OCI-M1 (cell line): Measurements from ENCODE around the gene LAMA2.
"Not testable (repeated sequence)": the region's sequence is repeated elsewhere in the genome, so short reads cannot be mapped to it uniquely, and the experiment has no call there.

Source experiments
- DNase-seq: peaks from one replicate; lab custom pipeline; 2025; lab: John Stamatoyannopoulos, UW

The LAMA2 gene

DNA sequence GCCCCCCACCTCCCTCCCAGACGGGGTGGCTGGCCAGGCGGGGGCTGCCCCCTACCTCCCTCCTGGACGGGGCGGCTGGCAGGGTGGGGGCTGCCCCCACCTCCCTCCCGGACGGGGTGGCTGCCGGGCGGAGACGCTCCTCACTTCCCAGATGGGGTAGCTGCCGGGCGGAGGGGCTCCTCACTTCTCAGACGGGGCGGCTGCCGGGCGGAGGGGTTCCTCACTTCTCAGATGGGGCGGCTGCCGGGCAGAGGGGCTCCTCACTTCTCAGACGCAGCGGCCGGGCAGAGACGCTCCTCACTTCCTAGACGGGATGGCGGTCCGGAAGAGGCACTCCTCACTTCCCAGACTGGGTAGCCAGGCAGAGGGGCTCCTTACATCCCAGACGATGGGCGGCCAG, 205.5 kb downstream of the LAMA2 start:
- DNase-seq = not testable (repeated sequence)

DNA sequence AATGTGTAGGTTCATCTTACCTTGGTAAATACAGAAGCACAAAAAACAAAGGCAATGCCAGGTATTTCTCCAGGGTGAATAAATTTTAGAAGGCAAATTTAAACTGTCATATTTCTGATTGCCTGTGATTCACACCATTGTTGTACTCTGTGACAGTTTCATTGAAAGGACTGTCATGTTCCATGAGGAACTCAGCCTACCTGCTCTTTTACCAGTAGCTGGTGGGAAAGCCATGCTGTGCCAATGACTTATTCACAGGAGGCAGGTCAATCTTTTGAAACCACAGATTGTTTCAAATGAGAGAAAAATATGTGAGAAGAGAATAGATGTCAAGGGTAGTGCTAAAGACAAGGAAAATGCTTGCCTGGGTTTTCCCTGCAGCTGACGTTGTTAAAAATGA, 206.4 kb downstream of the LAMA2 start:
- DNase-seq = no peak

DNA sequence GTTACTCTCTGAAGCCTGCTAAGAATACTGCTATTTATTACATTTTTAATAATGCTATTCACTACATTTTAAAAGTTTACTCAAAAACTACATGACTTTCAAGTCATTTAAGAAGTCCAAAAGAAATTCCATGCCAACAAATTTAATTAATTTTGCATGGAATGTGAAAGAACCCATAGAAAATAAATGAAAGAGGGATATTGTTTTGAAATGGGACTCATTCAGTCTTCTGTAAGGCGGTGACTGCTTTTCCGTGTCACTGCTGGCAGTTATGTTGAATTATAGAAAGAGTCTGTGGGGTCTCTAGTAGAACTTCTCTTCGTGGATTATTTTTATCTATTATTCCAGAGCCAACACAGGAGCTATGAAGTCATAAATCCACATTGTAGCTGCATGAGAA, 211.2 kb downstream of the LAMA2 start:
- peak; percentile 25 for DNase-seq

DNA sequence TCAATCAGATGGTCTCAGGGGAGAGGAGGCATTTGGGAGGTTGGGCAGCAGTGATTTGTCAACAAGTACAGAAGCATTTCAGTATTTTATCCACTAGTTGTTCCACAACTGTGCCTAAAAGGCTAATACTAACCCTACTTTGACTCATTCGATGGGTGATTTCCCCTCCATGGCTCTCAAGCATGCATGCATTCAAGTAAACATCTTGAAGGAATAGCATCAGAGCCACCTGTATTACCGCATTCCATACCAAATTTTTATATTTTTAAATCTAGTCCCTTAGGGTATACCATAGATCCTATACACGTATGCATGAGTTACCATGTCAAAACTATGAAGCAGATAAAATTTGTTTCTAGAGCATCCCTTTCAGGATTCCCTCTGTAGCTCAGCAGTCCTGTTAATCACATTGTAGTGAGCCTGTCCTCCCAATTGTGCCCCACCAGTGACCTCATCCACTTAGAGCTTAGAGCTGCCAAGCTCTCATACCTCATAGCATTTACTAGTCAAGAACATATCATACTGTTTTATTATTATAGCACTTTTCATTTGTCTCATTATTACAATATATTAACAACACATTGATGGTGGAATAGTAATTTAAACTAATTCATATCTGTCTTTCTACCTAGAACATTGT, 213.8 kb downstream of the LAMA2 start:
- no peak for DNase-seq

DNA sequence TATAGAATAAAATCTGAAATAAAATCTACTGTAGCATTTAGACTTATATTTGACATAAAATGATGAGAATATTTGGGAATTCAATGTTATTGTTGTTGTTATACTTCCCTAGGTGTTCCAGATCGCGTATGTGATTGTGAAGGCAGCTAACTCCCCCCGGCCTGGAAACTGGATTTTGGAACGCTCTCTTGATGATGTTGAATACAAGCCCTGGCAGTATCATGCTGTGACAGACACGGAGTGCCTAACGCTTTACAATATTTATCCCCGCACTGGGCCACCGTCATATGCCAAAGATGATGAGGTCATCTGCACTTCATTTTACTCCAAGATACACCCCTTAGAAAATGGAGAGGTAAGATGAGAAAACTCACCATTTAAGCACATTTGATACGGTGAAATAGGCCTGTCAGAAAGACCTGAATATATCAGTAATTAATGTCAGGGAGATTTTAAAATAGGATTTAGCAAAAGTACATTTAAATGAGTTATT, 215.2 kb downstream of the LAMA2 start:
- DNase-seq = no peak

DNA sequence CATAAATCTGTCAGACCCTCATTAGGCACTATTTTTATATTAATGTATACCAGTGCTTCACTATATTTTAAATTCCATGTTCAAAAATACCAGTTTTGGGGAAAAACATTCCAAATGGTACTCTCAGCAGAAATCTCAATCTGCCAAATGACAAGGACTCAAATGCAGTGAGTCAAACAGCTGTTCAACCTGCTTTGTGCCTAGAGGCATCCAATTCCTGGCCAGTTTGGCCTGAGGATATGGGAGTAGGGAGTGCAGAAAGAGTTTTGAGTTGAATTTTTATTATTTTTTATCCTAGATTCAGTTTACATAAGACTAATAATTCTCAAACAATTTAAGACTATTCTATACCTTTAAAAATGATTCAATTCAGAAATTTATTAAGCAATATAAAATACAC, 216.8 kb downstream of the LAMA2 start:
- no peak for DNase-seq

DNA sequence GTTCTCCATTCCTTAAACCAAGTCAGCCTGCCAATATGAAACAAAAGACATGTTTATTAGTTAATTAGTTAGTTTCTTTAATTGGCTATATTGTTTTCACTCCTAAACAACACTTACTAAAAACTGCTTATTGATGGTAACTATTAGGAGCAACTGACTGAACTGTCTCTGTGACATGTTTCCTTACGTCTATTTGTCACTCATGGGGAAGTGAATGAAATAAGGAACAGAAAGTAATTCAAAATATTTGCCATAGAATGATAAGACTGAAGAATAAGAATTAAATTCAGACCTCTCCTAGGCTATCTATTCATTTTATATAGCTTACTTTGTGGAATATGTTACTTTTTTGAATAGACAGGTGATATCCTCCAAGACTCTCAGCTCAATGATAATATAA, 217.2 kb downstream of the LAMA2 start:
- DNase-seq = no peak

DNA sequence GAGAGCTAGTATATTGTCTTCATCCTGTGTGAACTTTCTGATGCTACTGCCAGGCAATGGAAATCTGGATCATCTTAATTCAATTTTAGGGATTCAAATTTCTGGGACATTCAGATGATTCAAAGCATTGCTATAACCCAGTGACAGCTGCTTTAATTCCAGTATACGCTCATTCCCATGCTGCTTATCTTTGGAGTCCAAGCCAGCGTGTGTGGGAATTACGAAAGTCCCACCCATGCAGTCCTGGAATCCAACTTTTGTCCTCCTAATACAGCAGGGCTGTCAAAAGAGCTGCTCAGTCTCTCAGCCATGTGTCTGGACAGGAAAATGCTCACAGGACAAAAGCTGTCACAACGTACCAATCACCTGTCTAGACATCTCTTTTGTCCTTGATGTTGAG, 219.8 kb downstream of the LAMA2 start:
- DNase-seq = no peak

DNA sequence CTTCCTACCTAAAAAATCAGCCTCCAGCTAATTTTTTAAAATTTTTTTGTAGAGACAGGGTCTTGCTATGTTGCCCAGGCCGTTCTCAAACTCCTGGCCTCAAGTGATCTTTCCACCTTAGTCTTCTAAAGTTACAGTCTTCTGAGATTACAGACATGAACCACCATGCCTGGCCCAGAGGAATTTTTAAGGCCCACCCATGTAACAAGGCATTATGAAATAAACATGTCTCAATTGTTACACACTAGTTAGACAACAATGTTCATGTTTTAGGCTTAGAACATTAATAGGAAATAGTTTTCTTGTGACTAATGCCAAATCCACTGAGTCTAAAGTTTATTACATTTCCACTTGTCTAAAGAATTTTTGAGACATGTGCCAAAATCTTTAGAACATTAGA, 221.2 kb downstream of the LAMA2 start:
- DNase-seq = no peak

DNA sequence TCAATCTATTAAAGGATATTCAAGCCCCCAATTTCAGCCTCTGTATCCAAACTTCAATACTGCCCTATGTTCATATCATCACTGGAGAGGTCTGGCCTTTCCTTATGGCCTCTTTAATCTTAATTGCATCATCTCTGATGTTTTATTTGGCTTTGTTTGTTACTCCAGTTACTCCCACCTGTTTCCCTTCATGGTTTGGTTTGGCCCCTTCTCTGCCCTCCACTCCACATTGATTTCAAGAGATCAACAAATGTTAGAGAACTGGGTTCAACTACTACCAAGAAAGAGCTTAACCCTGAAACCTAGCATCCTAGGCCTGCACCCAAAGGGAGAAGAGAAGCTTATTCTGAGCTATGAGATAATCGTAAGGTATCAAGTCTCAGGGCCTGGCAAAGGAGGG, 221.6 kb downstream of the LAMA2 start:
- DNase-seq = no peak

DNA sequence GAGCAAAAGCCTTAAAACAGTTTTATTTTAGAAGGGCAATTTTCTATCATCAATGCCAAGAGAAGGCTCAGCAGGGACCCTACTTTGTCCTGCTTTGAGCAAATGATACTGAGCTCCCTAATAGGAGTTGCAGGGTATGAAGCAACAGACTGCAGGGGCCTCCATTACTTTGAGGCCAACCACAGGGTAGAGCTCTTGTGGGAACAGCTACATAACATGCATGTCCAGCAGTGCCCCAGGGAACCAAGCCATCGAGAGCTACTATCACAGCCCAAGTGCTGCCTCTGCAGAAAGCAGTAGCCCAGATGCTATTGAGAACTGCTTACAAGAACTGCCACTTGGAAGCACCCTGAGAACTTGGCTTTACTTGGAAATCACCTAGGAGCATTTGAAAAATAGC, 222.1 kb downstream of the LAMA2 start:
- DNase-seq = no peak

DNA sequence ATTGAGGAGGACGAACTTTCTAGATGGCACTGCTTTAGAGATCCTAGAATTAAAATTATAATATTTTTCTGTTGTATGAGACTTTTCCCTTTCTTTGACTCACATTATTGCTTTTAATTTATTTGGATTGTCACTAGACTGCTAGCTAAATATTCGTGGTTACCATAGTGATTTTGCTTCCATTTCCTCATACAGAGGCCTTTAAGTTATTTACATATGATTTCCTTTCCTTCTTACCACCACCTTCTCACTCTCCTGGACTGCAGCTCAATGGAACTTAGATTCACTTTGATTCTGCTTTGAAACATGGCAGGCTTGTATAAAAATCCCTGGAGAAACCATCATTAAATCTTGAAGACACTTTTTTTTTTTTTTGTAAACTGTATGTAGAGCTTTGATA, 222.9 kb downstream of the LAMA2 start:
- DNase-seq = no peak

DNA sequence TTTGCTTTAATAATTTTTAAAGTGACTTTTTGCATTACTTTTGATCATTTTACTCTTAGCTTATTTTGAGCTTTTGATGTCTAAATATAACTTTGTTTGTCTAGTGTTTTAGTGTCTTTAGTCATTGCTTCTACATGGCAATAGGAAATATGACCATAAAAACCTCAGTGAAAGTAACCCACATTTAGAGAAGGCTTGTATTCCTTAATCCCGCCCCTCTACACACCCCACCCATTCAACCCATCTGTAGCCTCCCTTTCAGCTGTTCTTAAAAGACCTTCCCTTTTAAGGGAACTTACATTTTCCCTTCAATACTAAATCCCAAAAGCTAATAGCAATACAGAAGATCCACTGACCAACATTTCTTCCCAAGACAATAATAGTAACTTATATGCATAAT, 225.4 kb downstream of the LAMA2 start:
- no peak for DNase-seq

DNA sequence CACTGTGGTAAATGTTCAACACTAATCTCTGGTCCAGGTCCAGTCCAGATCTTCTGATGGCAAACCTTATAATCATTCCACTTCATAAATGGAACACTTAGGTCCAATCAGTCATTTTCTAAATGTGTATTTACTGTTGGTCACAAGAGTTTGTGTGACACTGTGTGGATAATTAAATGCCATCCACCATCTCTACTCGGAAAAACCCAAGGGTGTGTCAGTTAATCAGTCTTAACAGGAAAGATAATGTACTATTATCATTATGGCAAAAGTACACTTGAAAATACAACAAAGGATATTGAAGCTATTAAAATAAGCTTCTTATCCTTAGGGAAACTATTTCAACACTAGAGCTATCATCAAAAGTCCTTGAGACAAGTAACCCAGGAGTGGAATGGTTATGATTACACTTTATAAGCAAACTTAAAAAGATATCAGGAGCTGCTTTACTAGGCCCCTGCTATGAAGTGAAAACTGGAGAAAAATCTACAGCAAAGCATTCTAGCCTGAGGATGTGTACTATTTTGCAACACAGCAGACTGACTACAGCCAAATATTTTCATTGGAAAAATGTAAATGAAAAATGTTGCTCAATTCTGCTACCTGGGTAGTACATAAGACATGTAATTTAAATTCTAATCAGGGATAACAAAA, 227.9 kb downstream of the LAMA2 start:
- no peak for DNase-seq

DNA sequence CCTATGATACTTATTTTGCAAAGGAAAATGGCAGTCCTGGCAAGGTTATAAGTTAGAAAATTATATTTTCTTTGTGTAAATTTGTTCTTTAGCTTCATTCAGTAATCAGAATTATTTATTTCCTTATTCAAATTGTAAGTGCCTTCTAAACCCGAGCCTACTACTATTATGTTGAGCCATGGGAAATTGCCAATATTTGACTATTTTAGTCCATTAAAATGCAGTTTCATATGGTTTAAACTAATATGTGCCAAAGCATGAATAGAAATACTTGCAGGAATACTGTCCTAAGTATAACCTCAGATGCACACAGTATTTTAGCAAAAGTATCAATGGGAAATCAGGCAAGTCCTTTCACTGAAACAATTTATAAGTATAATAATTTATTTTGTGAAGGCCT, 228.4 kb downstream of the LAMA2 start:
- no peak for DNase-seq

DNA sequence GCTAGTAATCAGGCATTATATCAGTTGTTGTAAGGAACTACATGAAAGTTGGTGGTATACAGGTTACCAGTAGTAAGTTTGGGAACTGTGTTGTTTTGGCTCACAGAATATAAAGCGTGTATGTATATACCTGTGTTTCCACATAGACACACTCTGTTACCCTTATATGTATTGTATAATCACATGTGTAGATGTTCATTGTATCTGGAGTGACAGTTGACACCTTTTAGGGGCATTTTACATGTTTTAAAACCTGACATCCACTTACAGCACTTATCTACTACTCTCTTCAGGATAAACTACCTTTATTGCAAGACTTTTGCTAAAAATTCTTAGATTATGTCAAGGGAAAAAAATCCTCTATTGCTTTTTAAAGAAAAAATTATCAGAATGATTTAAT, 228.9 kb downstream of the LAMA2 start:
- no peak for DNase-seq

DNA sequence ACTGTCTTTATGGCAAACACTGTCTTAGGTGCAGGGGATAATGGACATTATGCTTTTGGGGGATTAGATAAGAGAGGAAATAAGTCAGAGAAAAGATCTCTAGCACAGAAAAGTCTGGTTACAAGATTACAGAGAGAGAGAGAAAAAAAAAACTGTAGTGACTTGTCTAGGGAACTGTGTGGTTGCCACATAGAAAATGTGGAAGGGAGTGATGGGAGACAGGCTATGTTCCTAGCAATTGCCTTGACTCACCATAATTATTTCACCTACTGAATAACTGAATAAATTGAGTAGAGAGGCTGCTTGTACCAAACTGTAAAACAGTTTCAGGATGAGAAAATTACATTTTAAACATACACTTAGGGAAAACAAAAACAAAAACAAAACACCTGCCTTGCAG, 229.7 kb downstream of the LAMA2 start:
- DNase-seq = no peak

DNA sequence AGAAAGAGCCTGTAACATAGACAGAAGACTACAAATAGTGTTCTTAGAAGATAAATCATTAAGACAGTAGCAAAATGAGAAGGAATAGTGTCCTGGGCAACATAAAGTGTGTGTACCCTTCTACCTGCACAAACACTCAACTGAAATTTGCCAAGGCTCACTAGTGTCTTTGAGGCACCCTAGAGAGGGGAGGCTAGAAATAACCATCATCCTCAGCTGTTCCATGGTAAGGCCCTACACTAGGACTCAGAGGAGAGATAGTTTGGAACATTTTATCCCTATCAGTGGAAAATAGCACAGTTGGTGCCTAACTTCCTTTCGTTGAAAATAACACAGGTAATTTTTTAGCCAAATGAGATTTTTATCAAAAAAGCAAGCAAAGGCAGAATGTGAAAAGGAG, 230.7 kb downstream of the LAMA2 start:
- DNase-seq = no peak

DNA sequence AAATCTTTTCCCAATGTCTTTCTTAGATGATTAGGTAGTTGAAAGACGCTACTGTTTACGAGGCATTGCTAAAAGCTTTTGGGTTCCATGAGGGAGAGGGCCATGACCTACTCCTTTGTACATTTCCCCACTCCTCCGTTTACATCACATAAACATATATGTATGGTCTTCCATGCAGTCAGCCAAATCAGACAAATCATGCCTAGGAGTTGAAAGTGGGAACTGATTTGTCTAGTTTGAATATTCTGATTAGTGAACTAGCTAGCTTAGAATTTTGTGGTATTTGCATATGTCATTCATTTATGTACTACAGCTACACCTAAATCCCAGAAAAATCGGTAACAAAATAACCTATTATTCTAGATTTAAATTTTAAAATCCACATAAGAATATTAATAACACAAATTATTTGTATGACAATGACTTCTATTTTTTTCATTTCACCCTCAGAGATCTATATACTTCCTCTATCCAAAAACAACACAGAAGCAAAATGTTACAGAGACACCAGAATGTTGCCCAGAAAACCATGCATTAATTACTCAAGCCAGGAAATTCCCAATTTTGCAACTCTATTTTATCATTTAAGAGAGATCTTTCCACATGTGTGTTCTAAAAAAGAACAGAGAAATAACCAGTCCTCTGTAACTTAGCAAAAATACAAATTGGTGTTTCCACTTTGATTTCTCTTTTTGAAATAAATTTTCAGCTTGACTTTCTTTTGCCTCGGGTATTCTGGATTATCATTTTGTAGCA, 231.9 kb downstream of the LAMA2 start:
- DNase-seq = no peak

DNA sequence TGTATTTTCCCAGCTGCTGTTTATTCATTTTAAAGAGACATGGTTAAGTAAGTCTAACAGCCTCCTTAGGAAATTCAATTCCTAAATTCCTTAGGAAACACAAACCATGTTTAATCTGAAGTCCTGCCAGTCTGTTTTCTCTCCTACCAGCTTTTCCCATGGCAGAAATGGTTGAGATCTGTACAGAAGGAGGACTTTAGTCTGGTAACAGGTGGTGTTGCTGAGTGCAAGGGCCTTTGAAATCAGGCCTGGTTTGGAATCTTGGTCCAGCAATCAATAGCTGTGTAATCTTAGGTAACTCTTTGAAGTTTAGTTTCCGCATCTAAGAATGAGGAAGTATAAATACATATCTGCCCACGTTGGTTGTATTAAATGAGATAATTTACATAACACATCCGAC, 232.5 kb downstream of the LAMA2 start:
- no peak for DNase-seq

DNA sequence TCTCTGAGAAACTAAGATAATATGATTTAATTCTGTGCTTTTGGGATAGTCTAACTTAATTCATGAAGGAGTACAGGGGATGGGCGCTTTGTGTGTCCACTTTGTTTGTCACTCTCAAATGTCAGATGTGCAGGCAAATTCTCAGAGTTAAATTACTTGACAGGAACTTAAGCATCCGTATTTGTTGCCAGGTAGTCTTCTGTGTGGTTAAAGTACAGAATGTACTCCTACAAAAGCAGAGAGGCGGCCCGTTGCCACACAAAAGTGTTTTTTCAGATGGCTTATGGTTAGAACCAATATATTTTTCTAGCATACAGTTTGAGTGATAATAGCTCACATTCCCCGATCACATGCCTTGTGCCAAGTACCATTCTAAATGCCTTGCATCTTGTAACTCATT, 234.4 kb downstream of the LAMA2 start:
- DNase-seq = no peak

DNA sequence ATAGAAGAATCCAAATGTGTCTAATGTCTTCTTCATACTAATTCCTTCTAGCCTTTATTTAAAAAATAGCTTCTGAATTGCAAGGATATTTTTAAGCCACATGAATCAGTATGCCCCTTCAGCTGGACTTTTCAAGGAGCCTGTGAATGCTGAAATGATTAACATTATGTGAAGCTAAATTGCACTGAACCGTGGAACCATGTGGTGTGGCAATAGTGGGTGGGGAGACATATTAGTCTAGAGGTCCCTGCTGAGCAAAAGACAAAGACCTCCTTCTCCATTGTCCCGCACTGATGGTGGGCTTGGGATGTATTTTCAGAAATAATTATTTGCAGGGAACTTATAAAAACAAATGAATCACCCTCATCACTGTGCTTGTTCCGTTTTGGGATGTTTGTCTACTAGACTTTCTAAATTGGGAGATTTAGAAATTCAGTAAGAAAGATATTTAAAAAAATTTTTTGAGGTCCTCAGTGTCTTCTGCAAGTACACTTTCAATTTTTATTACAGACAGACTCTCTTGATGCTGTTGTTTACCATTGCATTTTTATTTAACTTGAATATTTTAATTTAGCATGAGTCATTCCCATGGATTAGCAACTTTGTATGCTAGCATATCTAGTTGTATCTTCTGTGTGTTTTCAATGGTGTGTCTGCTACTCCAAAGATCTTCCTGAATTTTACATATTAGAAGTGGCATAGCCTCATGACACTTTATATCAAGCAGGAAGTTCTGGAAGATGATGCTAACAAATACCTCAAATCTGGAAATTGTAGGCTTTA, 238.1 kb downstream of the LAMA2 start:
- no peak for DNase-seq

DNA sequence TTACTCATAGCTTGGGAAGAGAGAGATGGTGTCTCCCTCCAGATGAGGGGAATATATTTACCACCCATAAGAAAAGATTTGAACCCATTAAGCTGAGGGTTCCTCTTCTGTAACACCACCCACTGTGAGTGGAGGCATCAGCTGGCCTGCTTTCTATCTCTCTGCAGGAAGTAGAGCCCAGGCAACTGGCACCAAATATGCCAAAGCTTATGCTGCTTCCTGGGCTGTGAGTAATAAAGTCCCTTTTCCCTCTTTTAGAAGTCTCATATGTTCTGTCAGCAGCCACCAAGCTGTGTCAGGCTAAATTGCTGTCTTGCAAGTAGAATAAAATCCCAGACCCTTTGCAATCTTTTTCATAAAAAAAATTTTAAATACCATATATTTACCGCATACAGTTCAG, 241.4 kb downstream of the LAMA2 start:
- no peak for DNase-seq
